Measurements from ENCODE around the gene PLEKHG3.

GRCh38 chr14:64731141-64731581, 26.9 kb downstream of the PLEKHG3 start:
- TF ChIP-seq CTCF (IDR thresholded peaks at IDR 0.05) (no peak), POLR2A (IDR thresholded peaks at IDR 0.05) (no peak), POLR2AphosphoS5 (IDR thresholded peaks at IDR 0.05) (no peak)
